IMR-90 (cell line): ENCODE results near the gene CACNA1D. TPM values are rescaled to one million over a fixed set of nuclear protein-coding genes. Genes with fewer than 3 reads are reported as not detected.

Experiments
- ATAC-seq: fragments of 200-7000 bp; cut with Tn5 transposase; 2 replicates; pipeline ENCODE4 v1.9.1; 2020; ENCODE audit warnings: low read depth, mild to moderate bottlenecking, moderate library complexity
- BruUV-seq: library from RNA; stranded (reverse); fragments of 400-500 nt; replicated peaks from 2 replicates; lab custom pipeline; 2021; lab: Mats Ljungman, UMichigan
- CTCF ChIA-PET: fragments of 300-600 bp; formaldehyde crosslinking; extraction: SDS; loops from one replicate; lab custom pipeline; 2021; ENCODE audit warnings: antibody characterized with exemption; lab: Yijun Ruan, JAX
- POLR2A ChIA-PET: fragments of 300-600 bp; sonication (Branson Sonifier 250); formaldehyde crosslinking; loops from one replicate; lab custom pipeline; 2022; ENCODE audit warnings: antibody characterized with exemption; ENCODE audit not compliant: unreplicated experiment; lab: Charles Lee
- DNase-seq: peaks from one replicate; pipeline ENCODE4 v3.0.0; 2013
- H2AFZ ChIP-seq: replicated peaks from 2 replicates; pipeline ENCODE3; 2013; ENCODE audit warnings: low read length, mild to moderate bottlenecking; ENCODE audit not compliant: poor library complexity
- H2AK5ac ChIP-seq: 2 replicates; pipeline ENCODE4 v1.6.1; 2013; ENCODE audit warnings: low read depth, low read length, inconsistent platforms
- H2AK9ac ChIP-seq: replicated peaks from 2 replicates; pipeline ENCODE3; 2013; ENCODE audit warnings: mild to moderate bottlenecking, low read depth, low read length, moderate library complexity; ENCODE audit not compliant: poor library complexity
- H2BK120ac ChIP-seq: 2 replicates; pipeline ENCODE4 v1.6.1; 2013; ENCODE audit warnings: low read depth, low read length, inconsistent platforms
- H2BK15ac ChIP-seq: 3 replicates; pipeline ENCODE4 v1.6.1; 2013; ENCODE audit warnings: low read depth, low read length, inconsistent platforms
- H2BK20ac ChIP-seq: 2 replicates; pipeline ENCODE4 v1.6.1; 2013; ENCODE audit warnings: low read depth, mild to moderate bottlenecking, inconsistent platforms, low read length, moderate library complexity
- H2BK5ac ChIP-seq: 2 replicates; pipeline ENCODE4 v1.6.1; 2013; ENCODE audit warnings: mild to moderate bottlenecking, low read depth, low read length, inconsistent platforms; ENCODE audit not compliant: poor library complexity, severe bottlenecking
- H3K14ac ChIP-seq: replicated peaks from 2 replicates; pipeline ENCODE4 v1.6.1; 2013; ENCODE audit warnings: low read depth, low read length, inconsistent platforms
- H3K18ac ChIP-seq: 2 replicates; pipeline ENCODE4 v1.6.1; 2013; ENCODE audit warnings: low read depth, low read length, control low read depth
- H3K23ac ChIP-seq: 2 replicates; pipeline ENCODE4 v1.6.1; 2013; ENCODE audit warnings: low read depth, low read length, inconsistent platforms
- H3K27ac ChIP-seq: 2 replicates; pipeline ENCODE4 v1.5.1; 2013; ENCODE audit warnings: mild to moderate bottlenecking, control low read depth, low read length; ENCODE audit not compliant: insufficient read depth
- H3K27me3 ChIP-seq: 2 replicates; pipeline ENCODE4 v1.6.1; 2013; ENCODE audit warnings: low read length; ENCODE audit not compliant: control insufficient read depth, insufficient read depth
- H3K36me3 ChIP-seq: 2 replicates; pipeline ENCODE4 v1.6.1; 2013; ENCODE audit warnings: low read length, mixed read lengths; ENCODE audit not compliant: control insufficient read depth, insufficient read depth
- H3K4ac ChIP-seq: 2 replicates; pipeline ENCODE4 v1.6.1; 2013; ENCODE audit warnings: low read depth, low read length, inconsistent platforms
- H3K4me1 ChIP-seq: 2 replicates; pipeline ENCODE4 v1.6.1; 2013; ENCODE audit warnings: low read length, mixed read lengths; ENCODE audit not compliant: control insufficient read depth, insufficient read depth
- H3K4me2 ChIP-seq: 2 replicates; pipeline ENCODE4 v1.6.1; 2013; ENCODE audit warnings: low read depth, mild to moderate bottlenecking, control low read depth, low read length, moderate library complexity
- H3K4me3 ChIP-seq: 2 replicates; pipeline ENCODE4 v1.5.1; 2013; ENCODE audit warnings: low read depth, mild to moderate bottlenecking, control low read depth, low read length, moderate library complexity; ENCODE audit not compliant: insufficient read depth
- H3K56ac ChIP-seq: 2 replicates; pipeline ENCODE4 v1.6.1; 2013; ENCODE audit warnings: low read length, inconsistent platforms; ENCODE audit not compliant: insufficient read depth; ENCODE audit errors: extremely low read depth
- H3K79me1 ChIP-seq, 2 experiments: 2 replicates each; pipeline ENCODE4 v1.6.1; 2013; ENCODE audit warnings: low read length in 2 of 2, inconsistent platforms in 1 of 2, low read depth in 1 of 2
- H3K9ac ChIP-seq: 2 replicates; pipeline ENCODE4 v1.6.1; 2013; ENCODE audit warnings: low read depth, low read length, control low read depth
- H3K9me1 ChIP-seq: 2 replicates; pipeline ENCODE4 v1.6.1; 2013; ENCODE audit warnings: low read length, inconsistent platforms; ENCODE audit not compliant: insufficient read depth
- H3K9me3 ChIP-seq: 2 replicates; pipeline ENCODE4 v1.6.1; 2013; ENCODE audit warnings: low read length; ENCODE audit not compliant: control insufficient read depth, insufficient read depth
- H4K20me1 ChIP-seq: 2 replicates; pipeline ENCODE4 v1.6.1; 2013; ENCODE audit warnings: low read length, inconsistent platforms; ENCODE audit not compliant: insufficient read depth
- H4K5ac ChIP-seq: 2 replicates; pipeline ENCODE4 v1.6.1; 2013; ENCODE audit warnings: mild to moderate bottlenecking, low read depth, low read length, control low read depth
- H4K8ac ChIP-seq, 2 experiments: 2 replicates each; pipeline ENCODE4 v1.6.1; 2013; ENCODE audit warnings: low read depth in 2 of 2, low read length in 2 of 2, control low read depth in 1 of 2, inconsistent platforms in 1 of 2
- H4K91ac ChIP-seq: 2 replicates; pipeline ENCODE4 v1.6.1; 2013; ENCODE audit warnings: low read depth, low read length, inconsistent platforms; ENCODE audit not compliant: insufficient read depth
- BHLHE40 ChIP-seq: fragments of 150-350 bp; IDR thresholded peaks from 2 replicates; pipeline ENCODE4 v1.6.1; 2016; ENCODE audit warnings: mild to moderate bottlenecking, low read depth, low read length
- CEBPB ChIP-seq: IDR thresholded peaks from 2 replicates; pipeline ENCODE4 v1.6.1; 2012; ENCODE audit warnings: low read depth, low read length, improper control_type of control experiment
- CTCF ChIP-seq: conservative IDR thresholded peaks from 2 replicates; pipeline ENCODE4 v1.5.1; 2012; ENCODE audit warnings: mild to moderate bottlenecking, low read depth, low read length, improper control_type of control experiment
- FOS ChIP-seq: fragments of 150-350 bp; IDR thresholded peaks from 2 replicates; pipeline ENCODE4 v1.6.1; 2016; ENCODE audit warnings: low read depth, low read length
- MAFK ChIP-seq: IDR thresholded peaks from 2 replicates; pipeline ENCODE4 v1.6.1; 2012; ENCODE audit warnings: low read depth, low read length, improper control_type of control experiment
- MAZ ChIP-seq: IDR thresholded peaks from 2 replicates; pipeline ENCODE4 v1.6.1; 2012; ENCODE audit warnings: low read depth, mild to moderate bottlenecking, low read length, improper control_type of control experiment, moderate library complexity, borderline replicate concordance
- MXI1 ChIP-seq: IDR thresholded peaks from 2 replicates; pipeline ENCODE4 v1.6.1; 2012; ENCODE audit warnings: low read depth, mild to moderate bottlenecking, low read length, moderate library complexity, borderline replicate concordance
- NFE2L2 ChIP-seq: fragments of 150-350 bp; IDR thresholded peaks from 2 replicates; pipeline ENCODE4 v1.6.1; 2016; ENCODE audit warnings: low read depth, mild to moderate bottlenecking, low read length
- POLR2A ChIP-seq: IDR thresholded peaks from 2 replicates; pipeline ENCODE4 v1.6.1; 2012; ENCODE audit warnings: mild to moderate bottlenecking, low read depth, low read length
- RAD21 ChIP-seq: IDR thresholded peaks from 2 replicates; pipeline ENCODE4 v1.6.1; 2012; ENCODE audit warnings: low read length, improper control_type of control experiment
- RCOR1 ChIP-seq: IDR thresholded peaks from 2 replicates; pipeline ENCODE4 v1.6.1; 2012; ENCODE audit warnings: mild to moderate bottlenecking, low read length, improper control_type of control experiment; ENCODE audit not compliant: insufficient replicate concordance
- RFX5 ChIP-seq: IDR thresholded peaks from 2 replicates; pipeline ENCODE4 v1.8.0; 2012; ENCODE audit warnings: low read depth, mild to moderate bottlenecking, low read length, moderate library complexity
- SMC3 ChIP-seq: fragments of 150-350 bp; IDR thresholded peaks from 2 replicates; pipeline ENCODE4 v1.6.1; 2016; ENCODE audit warnings: low read depth, mild to moderate bottlenecking, antibody characterized with exemption, low read length, moderate library complexity
- USF2 ChIP-seq: fragments of 150-350 bp; IDR thresholded peaks from 2 replicates; pipeline ENCODE4 v1.6.1; 2017; ENCODE audit warnings: mild to moderate bottlenecking, antibody characterized with exemption, low read length, low read depth
- WGBS, 2 experiments: methylation state at CpG; one replicate each; pipeline versions ENCODE4 v1.1.5 to v1.1.7; 2013; ENCODE audit warnings: missing lambda C conversion rate in 2 of 2; ENCODE audit not compliant: insufficient read length in 1 of 2; ENCODE audit errors: extremely low coverage in 2 of 2; 5-methylcytosine and 5-hydroxymethylcytosine counted together
- dilution Hi-C: fragments of 300-500 bp; cut with HindIII; formaldehyde crosslinking; loops from one replicate; pipeline ENCODE4 v1.14.3; 2018; ENCODE audit warnings: low sequenced_read_pairs; ENCODE audit not compliant: unreplicated experiment
- in situ Hi-C: fragments of 300-500 bp; cut with MboI; formaldehyde crosslinking; loops from 3 replicates; pipeline ENCODE4 v1.14.3; 2019; ENCODE audit warnings: low sequenced_read_pairs, inconsistent platforms, mixed read lengths
- intact Hi-C: fragments of 100-400 bp; cut with micrococcal nuclease; formaldehyde crosslinking; loops from 2 replicates; pipeline ENCODE4 v1.10.0; 2022
- polyA plus RNA-seq, 3 experiments: library from polyadenylated mRNA; depleted of rRNA; stranded (reverse); fragments of >200 nt; gene quantifications; 2 replicates each; pipeline ENCODE4 v1.2.3, GENCODE V29; 2012; ENCODE audit warnings: low replicate concordance in 1 of 3
- total RNA-seq: library from RNA; depleted of rRNA; stranded (reverse); fragments of >200 nt; gene quantifications from 2 replicates; pipeline ENCODE4 v1.2.3, GENCODE V29; 2012
- TF ChIP-seq, protein P1 (sequence below): fragments of 150-350 bp; IDR thresholded peaks from 2 replicates; pipeline ENCODE4 v1.6.1; 2016; ENCODE audit warnings: low read depth, mild to moderate bottlenecking, low read length, moderate library complexity, borderline replicate concordance

Gene CACNA1D
- total and polyA plus RNA-seq, 2 of the 4 experiments (the other 2 are of a cell fraction), result 0.07 TPM; not detected in 1

DNA sequence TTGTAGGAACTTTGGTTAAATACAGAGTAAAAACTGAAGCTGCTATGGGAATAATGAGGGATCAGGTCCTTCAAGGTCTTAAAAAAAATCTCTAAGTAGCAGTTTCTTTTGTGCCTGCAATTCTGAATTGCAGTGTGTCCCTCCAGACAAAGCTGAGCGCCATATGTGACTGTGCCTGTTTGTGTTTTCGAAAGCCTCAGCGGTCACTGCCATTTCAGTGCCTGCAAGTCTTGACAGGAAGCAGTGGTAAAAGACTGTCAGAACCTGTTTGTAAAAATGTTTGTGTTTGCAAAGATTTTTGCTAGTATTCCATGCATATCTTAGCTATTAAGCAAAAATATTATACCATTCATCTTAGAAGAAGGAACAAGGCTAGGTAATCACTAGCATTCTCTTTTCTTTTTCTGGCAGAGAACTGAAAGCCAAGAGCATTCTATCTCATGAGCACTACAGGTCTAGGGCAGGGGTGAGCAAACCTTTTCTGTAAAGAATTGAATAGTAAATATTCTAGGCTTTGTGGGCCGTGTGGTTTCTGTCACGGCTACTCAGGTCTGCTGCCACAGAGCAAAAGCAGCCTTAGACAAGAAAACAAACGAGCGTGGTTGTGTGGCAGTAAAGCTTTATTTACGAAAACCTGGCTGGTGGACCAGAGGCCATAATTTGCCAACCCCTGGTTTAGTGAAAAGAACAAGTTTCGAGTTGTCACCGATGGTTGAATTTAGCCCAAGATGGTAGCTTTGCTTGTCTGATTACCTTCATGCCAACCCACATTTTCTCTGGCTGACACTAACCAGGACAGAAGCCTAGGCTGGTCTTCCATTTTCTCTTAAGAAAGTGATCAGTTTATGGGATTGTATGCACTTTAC, 134.4 kb downstream of the CACNA1D start:
- in situ Hi-C loops, result no loop called here
- Histone ChIP-seq H3K14ac (no peak overlapping the region), H4K91ac (no peak overlapping the region)
- no peak for TF ChIP-seq RCOR1
- TF ChIP-seq, protein P1, sequence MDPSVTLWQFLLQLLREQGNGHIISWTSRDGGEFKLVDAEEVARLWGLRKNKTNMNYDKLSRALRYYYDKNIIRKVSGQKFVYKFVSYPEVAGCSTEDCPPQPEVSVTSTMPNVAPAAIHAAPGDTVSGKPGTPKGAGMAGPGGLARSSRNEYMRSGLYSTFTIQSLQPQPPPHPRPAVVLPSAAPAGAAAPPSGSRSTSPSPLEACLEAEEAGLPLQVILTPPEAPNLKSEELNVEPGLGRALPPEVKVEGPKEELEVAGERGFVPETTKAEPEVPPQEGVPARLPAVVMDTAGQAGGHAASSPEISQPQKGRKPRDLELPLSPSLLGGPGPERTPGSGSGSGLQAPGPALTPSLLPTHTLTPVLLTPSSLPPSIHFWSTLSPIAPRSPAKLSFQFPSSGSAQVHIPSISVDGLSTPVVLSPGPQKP, result no peak
- no peak for TF ChIP-seq MAFK
- TF ChIP-seq NFE2L2, result no peak
- no peak for TF ChIP-seq USF2
- no peak for TF ChIP-seq FOS
- no peak for TF ChIP-seq MAZ
- no peak for TF ChIP-seq SMC3
- no peak for TF ChIP-seq CEBPB
- no peak for TF ChIP-seq RFX5
- TF ChIP-seq POLR2A, result no peak
- no peak for TF ChIP-seq CTCF
- no peak for TF ChIP-seq RAD21
- TF ChIP-seq MXI1, result no peak
- TF ChIP-seq BHLHE40, result no peak

More for the DNA sequence above, 134.4 kb downstream of the CACNA1D start:
- dilution Hi-C loops, result no loop called here
- Histone ChIP-seq H3K36me3 (no peaks in the 10 kb centered on the region), H3K4me3 (no peak overlapping the region), H2AK9ac (no peak overlapping the region), H2AFZ (no peak overlapping the region), H3K23ac (no peak overlapping the region), H3K4me2 (no peak overlapping the region), H4K5ac (no peak overlapping the region), H3K27ac (no peak overlapping the region), H3K56ac (no peak overlapping the region), H2BK20ac (no peak overlapping the region), H2AK5ac (no peak overlapping the region), H3K79me1 (no peaks in the 10 kb centered on the region), H2BK5ac (no peak overlapping the region), H3K18ac (no peak overlapping the region), H3K4me1 (no peaks in the 10 kb centered on the region), H2BK15ac (no peak overlapping the region), H3K27me3 (no peaks in the 10 kb centered on the region), H4K8ac (no peak overlapping the region), H2BK120ac (no peak overlapping the region), H3K4ac (no peak overlapping the region), H3K9me3 (no peaks in the 10 kb centered on the region), H3K9ac (no peak overlapping the region), H4K20me1 (no peaks in the 10 kb centered on the region), H3K9me1 (no peaks in the 10 kb centered on the region; the same call in 1 of the 2 replicates)
- ChIA-PET CTCF (no interaction called here), POLR2A (no interaction called here)
- BruUV-seq, result no TSS peak
- ATAC-seq (no peak), DNase-seq (no peak)
- intact Hi-C loops, result no loop called here
- WGBS, 2 experiments, result 28% methylated on average over 7 of the region's 10 CpGs; no CpG with 5 or more reads in 1 of the 2 experiments
